Measurements from ENCODE around the gene SEPHS2.

- TF ChIP-seq, protein P1, sequence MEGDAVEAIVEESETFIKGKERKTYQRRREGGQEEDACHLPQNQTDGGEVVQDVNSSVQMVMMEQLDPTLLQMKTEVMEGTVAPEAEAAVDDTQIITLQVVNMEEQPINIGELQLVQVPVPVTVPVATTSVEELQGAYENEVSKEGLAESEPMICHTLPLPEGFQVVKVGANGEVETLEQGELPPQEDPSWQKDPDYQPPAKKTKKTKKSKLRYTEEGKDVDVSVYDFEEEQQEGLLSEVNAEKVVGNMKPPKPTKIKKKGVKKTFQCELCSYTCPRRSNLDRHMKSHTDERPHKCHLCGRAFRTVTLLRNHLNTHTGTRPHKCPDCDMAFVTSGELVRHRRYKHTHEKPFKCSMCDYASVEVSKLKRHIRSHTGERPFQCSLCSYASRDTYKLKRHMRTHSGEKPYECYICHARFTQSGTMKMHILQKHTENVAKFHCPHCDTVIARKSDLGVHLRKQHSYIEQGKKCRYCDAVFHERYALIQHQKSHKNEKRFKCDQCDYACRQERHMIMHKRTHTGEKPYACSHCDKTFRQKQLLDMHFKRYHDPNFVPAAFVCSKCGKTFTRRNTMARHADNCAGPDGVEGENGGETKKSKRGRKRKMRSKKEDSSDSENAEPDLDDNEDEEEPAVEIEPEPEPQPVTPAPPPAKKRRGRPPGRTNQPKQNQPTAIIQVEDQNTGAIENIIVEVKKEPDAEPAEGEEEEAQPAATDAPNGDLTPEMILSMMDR (tag by site-specific recombination; IDR thresholded peaks at IDR 0.05): no peak
- TF ChIP-seq ZBTB49 (tag by site-specific recombination; IDR thresholded peaks at IDR 0.05; ENCODE audit: low read depth): no peak
- no peak for TF ChIP-seq ZNF561 (tag by site-specific recombination; IDR thresholded peaks at IDR 0.05; ENCODE audit: borderline replicate concordance)
- TF ChIP-seq, protein P2, sequence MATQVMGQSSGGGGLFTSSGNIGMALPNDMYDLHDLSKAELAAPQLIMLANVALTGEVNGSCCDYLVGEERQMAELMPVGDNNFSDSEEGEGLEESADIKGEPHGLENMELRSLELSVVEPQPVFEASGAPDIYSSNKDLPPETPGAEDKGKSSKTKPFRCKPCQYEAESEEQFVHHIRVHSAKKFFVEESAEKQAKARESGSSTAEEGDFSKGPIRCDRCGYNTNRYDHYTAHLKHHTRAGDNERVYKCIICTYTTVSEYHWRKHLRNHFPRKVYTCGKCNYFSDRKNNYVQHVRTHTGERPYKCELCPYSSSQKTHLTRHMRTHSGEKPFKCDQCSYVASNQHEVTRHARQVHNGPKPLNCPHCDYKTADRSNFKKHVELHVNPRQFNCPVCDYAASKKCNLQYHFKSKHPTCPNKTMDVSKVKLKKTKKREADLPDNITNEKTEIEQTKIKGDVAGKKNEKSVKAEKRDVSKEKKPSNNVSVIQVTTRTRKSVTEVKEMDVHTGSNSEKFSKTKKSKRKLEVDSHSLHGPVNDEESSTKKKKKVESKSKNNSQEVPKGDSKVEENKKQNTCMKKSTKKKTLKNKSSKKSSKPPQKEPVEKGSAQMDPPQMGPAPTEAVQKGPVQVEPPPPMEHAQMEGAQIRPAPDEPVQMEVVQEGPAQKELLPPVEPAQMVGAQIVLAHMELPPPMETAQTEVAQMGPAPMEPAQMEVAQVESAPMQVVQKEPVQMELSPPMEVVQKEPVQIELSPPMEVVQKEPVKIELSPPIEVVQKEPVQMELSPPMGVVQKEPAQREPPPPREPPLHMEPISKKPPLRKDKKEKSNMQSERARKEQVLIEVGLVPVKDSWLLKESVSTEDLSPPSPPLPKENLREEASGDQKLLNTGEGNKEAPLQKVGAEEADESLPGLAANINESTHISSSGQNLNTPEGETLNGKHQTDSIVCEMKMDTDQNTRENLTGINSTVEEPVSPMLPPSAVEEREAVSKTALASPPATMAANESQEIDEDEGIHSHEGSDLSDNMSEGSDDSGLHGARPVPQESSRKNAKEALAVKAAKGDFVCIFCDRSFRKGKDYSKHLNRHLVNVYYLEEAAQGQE (tag by site-specific recombination; IDR thresholded peaks at IDR 0.05): no peak
- TF ChIP-seq, protein P3, sequence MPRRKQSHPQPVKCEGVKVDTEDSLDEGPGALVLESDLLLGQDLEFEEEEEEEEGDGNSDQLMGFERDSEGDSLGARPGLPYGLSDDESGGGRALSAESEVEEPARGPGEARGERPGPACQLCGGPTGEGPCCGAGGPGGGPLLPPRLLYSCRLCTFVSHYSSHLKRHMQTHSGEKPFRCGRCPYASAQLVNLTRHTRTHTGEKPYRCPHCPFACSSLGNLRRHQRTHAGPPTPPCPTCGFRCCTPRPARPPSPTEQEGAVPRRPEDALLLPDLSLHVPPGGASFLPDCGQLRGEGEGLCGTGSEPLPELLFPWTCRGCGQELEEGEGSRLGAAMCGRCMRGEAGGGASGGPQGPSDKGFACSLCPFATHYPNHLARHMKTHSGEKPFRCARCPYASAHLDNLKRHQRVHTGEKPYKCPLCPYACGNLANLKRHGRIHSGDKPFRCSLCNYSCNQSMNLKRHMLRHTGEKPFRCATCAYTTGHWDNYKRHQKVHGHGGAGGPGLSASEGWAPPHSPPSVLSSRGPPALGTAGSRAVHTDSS (tag by site-specific recombination; IDR thresholded peaks at IDR 0.05): no peak
- no peak for TF ChIP-seq ZNF37A (tag by site-specific recombination; IDR thresholded peaks at IDR 0.05)
- no peak for TF ChIP-seq ZNF138 (tag by site-specific recombination; IDR thresholded peaks at IDR 0.05; ENCODE audit: borderline replicate concordance)
- no peak for TF ChIP-seq ZSCAN30 (tag by site-specific recombination; IDR thresholded peaks at IDR 0.05)
- no peak for TF ChIP-seq ZNF112 (tag by site-specific recombination; IDR thresholded peaks at IDR 0.05)
- no peak for TF ChIP-seq ZFP37 (tag by site-specific recombination; IDR thresholded peaks at IDR 0.05)
- TF ChIP-seq GLI4 (tag by site-specific recombination; IDR thresholded peaks at IDR 0.05): no peak
Observed at GRCh38 chr16:30416624-30417528, 28.8 kb downstream of the SEPHS2 start.

All from HEK293 (cell line).